KMS-11 (cell line): ENCODE data around the gene RGS9BP.

Experiments
- H2AFZ ChIP-seq: fragments of 200-600 bp; sonication (generic); 2 replicates; pipeline ENCODE4 v1.6.1; 2016; ENCODE audit warnings: antibody characterized with exemption, mixed run types, low read depth
- H3K27ac ChIP-seq: fragments of 200-600 bp; sonication (generic); 2 replicates; pipeline ENCODE4 v1.6.1; 2016; ENCODE audit warnings: mild to moderate bottlenecking, mixed run types
- H3K27me3 ChIP-seq: fragments of 200-600 bp; sonication (generic); 2 replicates; pipeline ENCODE4 v1.6.1; 2017; ENCODE audit warnings: mild to moderate bottlenecking, low read depth, mixed run types, moderate library complexity; ENCODE audit not compliant: insufficient read depth
- H3K36me3 ChIP-seq: fragments of 200-600 bp; sonication (generic); 2 replicates; pipeline ENCODE4 v1.6.1; 2017; ENCODE audit warnings: mild to moderate bottlenecking, mixed run types; ENCODE audit not compliant: insufficient read depth
- H3K4me1 ChIP-seq: fragments of 200-600 bp; sonication (generic); 2 replicates; pipeline ENCODE4 v1.6.1; 2016; ENCODE audit warnings: mild to moderate bottlenecking, low read depth, mixed run types; ENCODE audit not compliant: poor library complexity, severe bottlenecking
- H3K4me2 ChIP-seq: fragments of 200-600 bp; sonication (generic); 2 replicates; pipeline ENCODE4 v1.7.0; 2016; ENCODE audit warnings: mild to moderate bottlenecking, mixed run types
- H3K4me3 ChIP-seq: fragments of 200-600 bp; sonication (generic); IDR thresholded peaks from 2 replicates; pipeline ENCODE4 v1.6.1; 2017; ENCODE audit warnings: low read depth, low read length, mixed read lengths; ENCODE audit not compliant: insufficient read depth
- H3K79me2 ChIP-seq: fragments of 200-600 bp; sonication (generic); 2 replicates; pipeline ENCODE4 v1.6.1; 2016; ENCODE audit warnings: low read depth, mixed run types; ENCODE audit not compliant: insufficient read depth
- H3K9ac ChIP-seq: fragments of 200-600 bp; sonication (generic); 2 replicates; pipeline ENCODE4 v1.6.1; 2016; ENCODE audit warnings: mild to moderate bottlenecking, mixed run types
- H4K20me1 ChIP-seq: fragments of 200-600 bp; sonication (generic); 2 replicates; pipeline ENCODE4 v1.6.1; 2016; ENCODE audit warnings: mild to moderate bottlenecking, mixed run types; ENCODE audit not compliant: insufficient read depth
- TF ChIP-seq, protein P1 (sequence below): fragments of 200-600 bp; sonication (generic); conservative IDR thresholded peaks from 2 replicates; pipeline ENCODE4 v1.6.1; 2017; ENCODE audit warnings: low read depth, mild to moderate bottlenecking, antibody characterized with exemption, low read length, moderate library complexity, mixed read lengths

RGS9BP gene

DNA sequence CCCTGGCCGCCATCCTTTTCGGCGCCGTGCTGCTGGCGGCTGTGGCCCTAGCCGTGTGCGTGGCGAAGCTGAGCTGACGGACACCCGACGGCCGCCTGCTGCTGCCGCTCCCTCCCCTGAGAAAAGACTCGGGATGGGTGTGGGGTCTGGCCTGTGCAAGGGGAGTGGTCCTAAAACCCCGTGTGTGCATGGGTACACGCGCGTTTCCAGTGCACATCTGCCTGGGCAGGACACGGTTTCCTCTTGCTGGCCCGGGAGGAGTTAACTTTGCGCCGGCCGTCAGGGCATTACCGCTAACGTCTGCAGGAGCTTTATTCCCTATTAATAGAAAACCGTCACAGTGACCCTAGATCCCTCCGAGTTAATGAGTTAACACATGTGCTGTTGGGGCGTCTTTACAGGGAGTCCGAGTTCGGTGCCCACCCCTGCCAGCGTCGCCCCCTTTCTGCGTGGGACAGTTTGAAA, 1.3 kb downstream of the RGS9BP start:
- Histone ChIP-seq H3K4me3 (no peak overlapping the region), H3K4me2 (no peak overlapping the region)

DNA sequence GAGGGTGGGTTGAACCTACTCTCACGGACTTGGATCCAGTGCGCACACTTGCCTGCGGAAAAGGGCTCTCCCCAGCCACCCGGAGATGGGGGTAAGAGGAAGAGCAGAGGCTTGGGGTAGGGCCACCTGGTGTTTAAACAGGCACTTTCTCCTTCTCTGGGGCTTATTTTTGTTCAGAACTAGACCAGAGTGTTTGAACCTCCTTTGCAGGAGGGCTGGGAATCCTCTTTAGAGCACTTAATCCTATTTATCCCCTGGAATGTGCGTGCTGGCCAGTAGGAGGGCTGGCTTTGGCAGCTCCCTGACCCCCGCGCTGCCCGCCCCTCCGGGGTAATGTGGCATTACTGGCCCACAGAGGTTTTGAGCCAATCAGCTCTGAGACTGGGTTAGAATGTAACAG, 2.0 kb downstream of the RGS9BP start:
- Histone ChIP-seq H3K27me3 (no peaks in the 10 kb centered on the region), H3K36me3 (no peaks in the 10 kb centered on the region), H3K4me1 (no peaks in the 10 kb centered on the region), H2AFZ (no peak overlapping the region), H3K4me3 (no peak overlapping the region), H3K79me2 (peaks cover 24% of the 10 kb centered on the region), H3K9ac (no peak overlapping the region), H3K4me2 (no peak overlapping the region), H4K20me1 (no peaks in the 10 kb centered on the region), H3K27ac (no peak overlapping the region)
- TF ChIP-seq, protein P1, sequence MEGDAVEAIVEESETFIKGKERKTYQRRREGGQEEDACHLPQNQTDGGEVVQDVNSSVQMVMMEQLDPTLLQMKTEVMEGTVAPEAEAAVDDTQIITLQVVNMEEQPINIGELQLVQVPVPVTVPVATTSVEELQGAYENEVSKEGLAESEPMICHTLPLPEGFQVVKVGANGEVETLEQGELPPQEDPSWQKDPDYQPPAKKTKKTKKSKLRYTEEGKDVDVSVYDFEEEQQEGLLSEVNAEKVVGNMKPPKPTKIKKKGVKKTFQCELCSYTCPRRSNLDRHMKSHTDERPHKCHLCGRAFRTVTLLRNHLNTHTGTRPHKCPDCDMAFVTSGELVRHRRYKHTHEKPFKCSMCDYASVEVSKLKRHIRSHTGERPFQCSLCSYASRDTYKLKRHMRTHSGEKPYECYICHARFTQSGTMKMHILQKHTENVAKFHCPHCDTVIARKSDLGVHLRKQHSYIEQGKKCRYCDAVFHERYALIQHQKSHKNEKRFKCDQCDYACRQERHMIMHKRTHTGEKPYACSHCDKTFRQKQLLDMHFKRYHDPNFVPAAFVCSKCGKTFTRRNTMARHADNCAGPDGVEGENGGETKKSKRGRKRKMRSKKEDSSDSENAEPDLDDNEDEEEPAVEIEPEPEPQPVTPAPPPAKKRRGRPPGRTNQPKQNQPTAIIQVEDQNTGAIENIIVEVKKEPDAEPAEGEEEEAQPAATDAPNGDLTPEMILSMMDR, result no peak

More for the DNA sequence above, 1.3 kb downstream of the RGS9BP start:
- Histone ChIP-seq H3K27me3 (no peaks in the 10 kb centered on the region), H2AFZ (no peak overlapping the region), H3K36me3 (no peaks in the 10 kb centered on the region), H3K9ac (no peak overlapping the region), H4K20me1 (no peaks in the 10 kb centered on the region), H3K4me1 (peaks cover 6% of the 10 kb centered on the region), H3K79me2 (peaks cover 32% of the 10 kb centered on the region), H3K27ac (no peak overlapping the region)
- TF ChIP-seq, protein P1, result no peak

DNA sequence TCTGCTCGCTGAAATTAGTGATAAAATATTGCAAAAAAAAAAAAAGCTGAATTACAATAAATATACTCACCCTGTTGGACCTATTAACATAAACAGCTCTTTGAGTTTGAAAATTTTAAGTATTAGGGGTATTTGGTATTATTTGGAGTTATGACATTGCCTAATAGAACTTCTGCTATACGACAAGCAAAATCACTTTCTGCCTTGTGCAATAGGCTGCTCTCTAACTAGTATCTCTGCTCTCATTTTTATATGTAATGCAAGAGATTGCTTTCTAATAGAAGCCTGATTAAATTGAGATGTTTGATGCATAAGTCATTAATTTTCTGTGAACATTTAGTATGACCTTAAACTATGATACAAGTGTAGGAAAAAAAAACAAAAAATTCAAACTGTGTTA, 5.3 kb downstream of the RGS9BP start:
- Histone ChIP-seq H2AFZ (no peak overlapping the region), H3K4me2 (no peak overlapping the region), H4K20me1 (no peaks in the 10 kb centered on the region), H3K27ac (no peak overlapping the region), H3K27me3 (no peaks in the 10 kb centered on the region), H3K9ac (no peak overlapping the region), H3K79me2 (no peaks in the 10 kb centered on the region), H3K4me1 (no peaks in the 10 kb centered on the region), H3K4me3 (no peak overlapping the region), H3K36me3 (no peaks in the 10 kb centered on the region)
- TF ChIP-seq, protein P1, result no peak

DNA sequence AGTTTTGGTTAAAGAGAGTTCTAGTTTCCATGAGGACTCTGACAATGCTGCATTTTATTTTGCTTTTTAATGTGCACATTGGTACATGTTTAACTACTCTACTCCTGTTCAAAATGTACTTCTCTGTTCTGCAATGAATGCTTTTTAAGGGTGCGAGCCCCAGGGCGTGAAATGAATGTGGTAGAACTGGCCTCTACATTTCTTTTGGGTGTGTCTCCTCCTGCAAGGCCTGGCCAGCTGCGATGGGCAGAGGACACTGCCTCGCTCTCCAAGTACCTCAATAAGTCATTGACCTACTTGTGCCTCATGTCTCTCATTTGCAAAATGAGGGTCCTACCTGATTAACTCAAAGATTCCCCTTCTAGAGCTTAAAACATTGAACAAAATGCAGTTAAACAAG, 6.7 kb downstream of the RGS9BP start:
- Histone ChIP-seq H4K20me1 (no peaks in the 10 kb centered on the region), H3K36me3 (no peaks in the 10 kb centered on the region), H3K27ac (no peak overlapping the region), H3K4me3 (no peak overlapping the region), H3K9ac (no peak overlapping the region), H3K27me3 (no peaks in the 10 kb centered on the region), H2AFZ (no peak overlapping the region), H3K4me1 (no peaks in the 10 kb centered on the region), H3K79me2 (no peaks in the 10 kb centered on the region), H3K4me2 (no peak overlapping the region)
- TF ChIP-seq, protein P1, result no peak
